HG03196 (cell line): ENCODE measurements around the gene ZNF8.
"Not testable (repeated sequence)": the region's sequence is repeated elsewhere in the genome, so short reads cannot be mapped to it uniquely, and the experiment has no call there.

Experiments
- ATAC-seq: cut with Tn5 transposase; IDR thresholded peaks from one replicate; pipeline ENCODE4 v1.9.1; 2021; ENCODE audit not compliant: unreplicated experiment

Gene ZNF8

DNA sequence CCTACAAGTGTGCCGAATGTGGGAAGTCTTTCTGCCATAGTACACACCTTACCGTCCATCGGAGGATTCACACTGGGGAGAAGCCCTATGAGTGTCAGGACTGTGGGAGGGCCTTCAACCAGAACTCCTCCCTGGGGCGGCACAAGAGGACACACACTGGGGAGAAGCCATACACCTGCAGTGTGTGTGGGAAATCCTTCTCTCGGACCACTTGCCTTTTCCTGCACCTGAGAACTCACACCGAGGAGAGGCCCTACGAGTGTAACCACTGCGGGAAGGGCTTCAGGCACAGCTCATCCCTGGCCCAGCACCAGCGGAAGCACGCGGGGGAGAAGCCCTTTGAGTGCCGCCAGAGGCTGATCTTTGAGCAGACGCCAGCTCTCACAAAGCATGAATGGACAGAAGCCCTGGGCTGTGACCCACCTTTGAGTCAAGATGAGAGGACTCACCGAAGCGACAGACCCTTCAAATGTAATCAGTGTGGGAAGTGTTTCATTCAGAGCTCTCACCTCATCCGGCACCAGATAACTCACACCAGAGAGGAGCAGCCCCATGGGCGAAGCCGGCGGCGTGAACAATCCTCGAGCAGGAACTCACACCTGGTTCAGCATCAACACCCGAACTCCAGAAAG is 16.1 kb downstream of the ZNF8 start:
- ATAC-seq, result no peak

DNA sequence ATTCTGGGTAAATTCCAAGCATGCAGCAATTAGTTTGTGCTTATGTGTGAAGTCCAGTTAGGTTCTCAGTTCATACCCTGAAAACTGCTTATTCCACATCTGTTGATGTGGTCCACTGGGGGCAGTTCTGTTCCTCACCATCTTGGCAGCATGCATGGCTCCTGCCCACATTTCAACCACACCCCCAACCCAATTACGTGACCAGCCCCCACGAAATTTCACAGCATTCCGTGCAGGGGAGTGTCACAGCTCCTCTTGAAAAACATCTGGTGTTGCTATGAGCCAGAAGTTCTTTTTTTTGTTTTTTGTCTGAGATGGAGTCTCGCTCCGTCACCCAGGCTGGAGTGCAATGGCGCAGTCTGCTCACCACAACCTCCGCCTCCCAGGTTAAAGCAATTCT is 17.3 kb downstream of the ZNF8 start:
- ATAC-seq, result no peak

DNA sequence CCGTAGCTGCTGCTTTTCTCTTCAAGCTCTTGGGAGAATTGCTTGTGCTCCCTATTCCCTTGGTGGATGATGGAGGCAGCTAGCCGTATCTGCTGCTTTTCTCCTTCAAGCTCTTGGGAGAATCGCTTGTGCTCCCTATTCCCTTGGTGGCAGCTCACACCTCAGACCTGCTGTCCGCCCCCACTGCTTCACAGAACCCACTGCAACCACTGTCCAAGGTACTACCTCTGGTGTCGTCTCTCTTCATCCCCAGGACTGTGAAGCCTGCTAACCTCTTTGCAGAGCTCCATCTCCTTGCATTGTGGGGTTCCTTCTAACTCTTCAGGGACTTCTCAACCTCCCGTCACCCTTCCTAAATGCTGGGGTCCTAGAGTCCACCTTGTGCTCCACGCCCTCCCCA is 21.9 kb downstream of the ZNF8 start:
- ATAC-seq, result no peak

DNA sequence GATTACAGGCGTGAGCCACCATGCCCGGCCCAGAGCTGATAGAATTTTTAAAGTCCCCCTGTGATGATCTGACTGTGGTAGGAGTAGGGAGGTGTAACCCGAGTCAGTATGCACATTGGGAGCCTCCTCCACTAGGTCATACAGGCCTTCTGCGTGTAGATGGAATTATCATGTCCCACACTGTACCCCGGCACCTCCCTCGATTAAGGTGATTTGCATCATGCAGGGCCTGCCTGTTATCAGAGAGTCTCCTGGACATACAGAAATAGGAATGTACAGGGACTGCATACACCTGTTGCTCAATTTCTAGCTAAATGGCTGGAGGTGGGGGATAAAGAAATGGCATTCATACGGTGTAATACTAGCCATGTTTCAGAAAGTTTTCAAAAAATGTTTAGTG is 25.5 kb downstream of the ZNF8 start:
- ATAC-seq, result no peak

DNA sequence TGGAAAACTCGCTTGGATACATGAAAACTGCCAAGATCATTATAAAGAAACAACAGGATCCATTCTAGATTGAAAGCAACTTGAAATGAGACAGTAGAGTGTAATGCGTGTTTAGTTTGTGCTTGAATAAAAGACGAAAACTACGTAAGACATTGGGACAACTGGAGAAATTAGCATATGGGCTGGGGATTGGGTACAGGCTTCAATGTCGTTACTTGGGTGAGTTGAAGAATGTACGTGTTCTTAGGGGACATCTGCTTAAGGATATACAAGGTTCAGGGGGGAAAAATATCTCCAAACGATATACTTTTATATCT is 26.0 kb downstream of the ZNF8 start:
- ATAC-seq, result no peak

DNA sequence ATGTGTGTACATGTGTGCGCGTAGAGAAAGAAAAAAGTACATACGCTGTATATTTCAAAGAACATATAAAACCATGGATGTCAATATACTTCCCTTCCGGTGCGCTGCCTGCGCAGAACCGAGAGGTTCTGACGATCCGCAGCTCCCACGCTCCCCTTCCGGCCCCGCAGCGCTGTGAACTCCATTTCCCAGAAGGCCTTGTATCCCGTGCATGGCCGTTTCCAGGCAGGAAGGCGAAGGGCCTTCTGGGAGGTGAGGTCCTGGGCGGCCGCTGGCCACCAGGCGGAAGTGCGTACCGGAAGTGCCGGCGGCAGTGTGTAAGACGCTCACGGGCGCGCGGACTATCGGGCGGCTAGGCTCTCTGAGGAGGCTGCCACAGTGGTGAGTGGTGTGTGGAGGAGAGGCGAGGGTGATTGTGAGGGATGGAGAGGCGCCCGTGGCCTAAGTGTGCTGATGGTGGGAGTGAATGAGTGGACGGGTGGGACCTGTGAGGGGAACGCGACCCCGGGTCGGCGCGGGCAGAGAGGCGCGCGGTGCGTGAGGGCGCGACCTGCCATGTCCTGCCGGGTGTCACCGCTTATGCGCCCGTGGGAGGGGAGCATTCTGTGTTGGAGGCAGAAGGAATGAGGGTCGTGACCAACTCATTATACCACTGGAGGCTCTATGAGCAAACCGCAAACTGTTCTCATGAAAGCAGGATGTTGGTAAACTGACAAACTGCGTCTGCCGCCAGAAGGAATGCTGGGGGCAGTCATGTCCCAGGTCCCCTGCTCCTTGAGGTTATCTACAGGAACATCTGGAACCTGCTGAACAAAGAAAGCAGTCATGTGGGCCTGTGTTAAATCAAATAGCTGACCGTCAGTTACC is 26.5 kb downstream of the ZNF8 start, which contains the start of gene ERVK3-1:
Gene ERVK3-1, plus strand, starts transcription at position 313 of the 867 bp plus-strand sequence. CDS start 6,792 bp downstream, outside the sequence.
- ATAC-seq, result peak; percentile 96

DNA sequence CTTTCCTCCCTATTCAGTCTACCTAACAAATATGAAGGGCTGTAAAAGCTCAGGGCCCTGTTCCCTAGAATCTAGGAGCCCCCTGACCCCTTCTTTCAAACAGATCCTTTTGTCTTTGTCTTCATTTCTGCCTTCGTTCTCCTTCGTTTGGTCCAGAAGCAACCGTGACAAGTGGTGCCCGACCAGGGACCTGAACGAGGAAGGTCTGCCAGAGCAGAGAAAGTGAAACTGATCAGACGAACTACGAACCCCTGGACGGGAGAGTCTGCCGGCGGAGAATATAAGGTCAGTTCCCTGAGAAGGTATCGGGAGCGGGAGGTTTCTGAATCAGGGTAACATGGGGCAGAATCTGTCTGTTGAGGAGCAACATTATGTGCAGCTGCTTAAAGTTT is 27.2 kb downstream of the ZNF8 start:
- ATAC-seq, result no peak

DNA sequence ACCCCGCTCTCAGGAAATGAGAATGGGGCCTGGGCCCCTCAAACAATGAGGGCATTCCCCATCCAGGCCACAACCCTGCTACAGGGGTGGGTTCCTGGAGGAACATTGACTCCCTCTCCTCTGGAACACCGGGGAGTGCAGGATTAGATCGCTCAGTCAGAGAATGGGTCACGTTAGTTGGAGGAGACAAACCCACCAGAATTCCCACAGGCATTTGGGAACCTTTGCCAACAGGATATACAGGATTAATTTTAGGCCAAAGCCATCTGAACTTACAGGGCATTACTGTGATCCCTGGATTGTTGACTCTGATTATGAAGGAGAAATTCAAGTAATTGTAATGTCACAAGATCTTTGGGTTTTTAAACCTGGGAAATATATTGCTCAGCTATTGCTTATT is 29.0 kb downstream of the ZNF8 start:
- no peak for ATAC-seq

DNA sequence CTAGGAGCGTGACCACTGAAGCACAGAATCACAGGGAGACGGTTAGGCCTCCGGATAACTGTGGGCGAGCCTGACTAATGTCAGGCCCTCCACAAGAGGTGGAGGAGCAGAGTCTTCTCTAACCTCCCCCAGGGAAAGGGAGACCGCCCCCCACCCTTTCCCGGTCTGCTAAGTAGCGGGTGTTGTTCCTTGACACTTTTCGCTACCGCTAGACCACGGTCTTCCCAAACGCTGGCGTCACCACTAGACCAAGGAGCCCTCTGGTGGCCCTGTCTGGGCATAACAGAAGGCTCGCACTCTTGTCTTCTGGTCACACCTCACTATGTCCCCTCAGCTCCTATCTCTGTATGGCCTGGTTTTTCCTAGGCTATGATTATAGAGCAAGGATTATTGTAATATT is 31.9 kb downstream of the ZNF8 start:
- not testable (repeated sequence) for ATAC-seq

DNA sequence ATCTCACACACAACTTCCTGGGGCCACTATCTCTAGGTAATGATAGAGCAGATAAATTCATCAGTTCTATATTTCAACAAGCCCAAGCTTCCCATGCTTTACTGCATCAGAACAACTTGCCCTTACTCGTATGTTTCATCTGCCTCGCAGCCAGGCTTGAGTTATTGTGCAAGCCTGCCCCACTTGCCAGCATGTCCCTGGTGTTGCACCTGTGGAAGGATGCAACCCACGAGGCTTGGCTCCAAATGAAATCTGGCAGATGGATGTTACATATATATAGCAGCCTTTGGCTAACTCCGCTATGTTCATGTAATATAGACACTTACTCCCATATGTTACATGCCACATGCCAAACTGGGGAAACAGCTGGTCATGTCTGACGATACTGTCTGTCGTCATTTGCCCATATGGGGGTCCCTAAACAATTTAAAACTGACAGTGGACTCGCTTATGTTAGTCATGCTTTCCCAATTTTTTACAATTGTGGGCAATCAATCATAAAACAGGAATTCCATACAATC is 32.6 kb downstream of the ZNF8 start:
- ATAC-seq, result no peak

DNA sequence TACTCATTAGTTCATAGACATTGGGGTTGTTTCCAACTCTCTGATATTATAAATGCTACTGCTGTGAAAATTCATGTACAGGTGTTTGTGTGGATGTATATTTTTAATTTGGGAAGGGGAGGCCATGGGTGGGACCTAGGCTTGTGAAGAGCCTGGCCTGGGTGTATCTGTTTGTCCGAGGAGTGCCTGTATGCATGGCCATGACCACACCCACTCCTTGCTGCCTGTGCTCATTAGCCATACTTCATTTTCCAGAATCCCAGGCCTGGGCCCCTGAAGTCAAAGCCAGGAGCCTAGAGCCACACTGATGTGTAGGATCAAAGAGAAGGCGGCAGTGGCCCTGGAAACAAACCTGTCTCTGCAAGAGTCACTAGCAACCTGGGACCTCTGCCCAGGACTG is 36.8 kb downstream of the ZNF8 start:
- ATAC-seq, result no peak

DNA sequence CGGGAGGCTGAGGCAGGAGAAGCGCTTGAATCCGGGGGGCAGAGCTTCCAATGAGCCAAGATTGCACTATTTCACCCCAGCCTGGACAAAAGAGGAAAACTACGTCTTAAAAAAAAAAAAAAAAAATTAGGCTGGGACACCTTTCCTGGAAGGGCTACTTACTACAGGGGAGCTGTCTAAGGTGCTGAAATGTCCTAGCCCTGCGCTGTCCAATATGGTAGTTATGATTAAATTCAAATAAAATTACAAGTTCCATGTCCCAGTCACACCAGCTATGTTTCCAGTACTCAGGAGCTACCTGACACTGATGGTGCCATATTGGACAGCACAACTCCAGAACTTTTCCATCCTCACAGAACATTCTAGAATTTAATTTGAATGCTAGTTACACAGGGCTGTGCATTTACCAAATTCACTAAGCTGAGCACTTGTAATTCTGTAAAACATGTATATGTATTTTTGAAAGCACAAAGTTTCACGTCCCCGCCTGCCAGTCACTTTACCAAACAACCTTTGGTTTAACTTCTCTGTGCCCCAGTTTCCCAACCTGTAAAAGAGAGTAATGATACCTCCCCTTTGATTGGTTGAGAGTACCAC is 38.8 kb downstream of the ZNF8 start:
- no peak for ATAC-seq

DNA sequence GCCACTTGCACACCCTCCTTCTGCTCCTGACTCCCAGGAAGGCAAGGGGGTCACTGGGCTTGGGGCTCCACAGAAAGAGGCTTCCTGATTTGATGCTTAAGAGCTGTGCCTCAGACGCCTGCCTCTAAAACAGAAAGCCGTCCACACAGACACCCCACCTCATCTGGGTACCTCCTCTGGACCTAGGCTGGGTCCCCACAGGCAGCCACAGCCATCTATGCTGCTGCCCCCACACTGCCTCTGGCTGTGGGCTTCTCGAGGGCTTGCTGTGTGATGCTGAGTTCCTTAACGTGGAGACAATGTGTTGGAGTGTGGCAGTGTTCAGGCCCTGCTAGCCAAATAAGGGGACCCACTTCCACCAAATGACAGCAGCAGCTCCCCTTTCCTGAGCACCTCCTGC is 39.5 kb downstream of the ZNF8 start:
- ATAC-seq, result no peak

DNA sequence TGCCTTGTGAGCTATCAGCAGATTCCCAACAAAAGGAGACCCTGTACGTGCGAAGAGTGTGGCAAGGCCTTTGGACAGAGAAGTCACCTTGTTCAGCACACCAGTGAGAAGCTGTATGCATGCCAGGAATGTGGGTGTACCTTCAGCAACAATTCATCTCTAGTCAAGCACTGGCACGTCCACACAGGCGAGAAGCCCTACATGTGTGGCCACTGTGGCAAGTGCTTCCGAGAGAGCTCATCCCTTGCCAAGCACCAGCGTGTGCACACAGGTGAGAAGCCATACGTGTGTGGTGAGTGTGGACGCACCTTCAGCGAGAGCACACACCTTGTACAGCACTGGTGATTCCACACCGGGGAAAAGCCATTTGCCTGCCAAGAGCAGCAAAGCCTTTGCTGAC is 40.5 kb downstream of the ZNF8 start:
- ATAC-seq, result no peak

DNA sequence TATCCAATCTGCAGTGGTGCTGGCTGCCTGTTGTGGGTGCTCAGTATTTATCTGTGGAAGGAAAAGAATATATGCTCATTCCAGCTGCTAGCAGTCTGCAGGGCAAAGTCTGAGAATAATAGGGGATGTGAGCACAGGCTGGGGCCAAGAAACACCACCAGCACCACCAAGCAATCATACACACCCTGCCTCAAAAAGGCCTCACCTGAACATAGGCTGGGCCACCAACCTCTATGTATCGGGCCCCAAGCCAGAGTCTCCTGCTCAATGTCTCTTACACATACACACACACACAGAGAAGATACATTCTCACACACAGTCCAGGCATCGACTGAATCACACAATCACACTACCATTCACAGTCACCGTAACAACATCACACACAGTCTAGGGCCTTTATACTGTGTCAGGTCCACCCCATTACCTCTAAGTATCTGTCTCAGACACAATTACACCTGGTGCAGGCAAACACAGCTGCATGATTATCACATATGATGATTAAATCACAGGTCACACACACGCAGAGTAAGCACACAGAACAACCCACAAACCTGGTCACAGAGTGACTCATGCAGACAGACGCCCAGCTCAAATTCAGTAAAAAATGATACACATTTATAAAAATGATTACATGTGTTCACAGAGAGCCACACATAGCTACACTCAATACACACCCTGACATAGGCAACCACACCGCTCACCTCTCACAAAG is 46.7 kb downstream of the ZNF8 start:
- ATAC-seq, result no peak

DNA sequence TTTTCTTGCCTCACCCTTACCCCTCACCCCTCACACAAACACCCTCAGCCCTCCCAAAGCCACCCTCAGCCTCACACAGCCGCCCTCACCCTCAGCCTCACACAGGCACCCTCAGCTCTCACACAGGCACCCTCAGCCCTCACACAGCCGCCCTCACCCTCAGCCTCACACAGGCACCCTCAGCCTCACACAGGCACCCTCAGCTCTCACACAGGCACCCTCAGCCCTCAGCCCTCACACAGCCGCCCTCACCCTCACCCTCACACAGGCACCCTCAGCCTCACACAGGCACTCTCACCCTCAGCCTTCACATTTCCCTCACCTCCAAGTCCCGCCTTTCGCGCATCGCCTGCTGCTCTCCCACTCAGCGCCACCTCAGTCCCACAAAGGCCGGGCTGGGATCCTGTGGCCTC is 47.8 kb downstream of the ZNF8 start:
- ATAC-seq, result no peak

DNA sequence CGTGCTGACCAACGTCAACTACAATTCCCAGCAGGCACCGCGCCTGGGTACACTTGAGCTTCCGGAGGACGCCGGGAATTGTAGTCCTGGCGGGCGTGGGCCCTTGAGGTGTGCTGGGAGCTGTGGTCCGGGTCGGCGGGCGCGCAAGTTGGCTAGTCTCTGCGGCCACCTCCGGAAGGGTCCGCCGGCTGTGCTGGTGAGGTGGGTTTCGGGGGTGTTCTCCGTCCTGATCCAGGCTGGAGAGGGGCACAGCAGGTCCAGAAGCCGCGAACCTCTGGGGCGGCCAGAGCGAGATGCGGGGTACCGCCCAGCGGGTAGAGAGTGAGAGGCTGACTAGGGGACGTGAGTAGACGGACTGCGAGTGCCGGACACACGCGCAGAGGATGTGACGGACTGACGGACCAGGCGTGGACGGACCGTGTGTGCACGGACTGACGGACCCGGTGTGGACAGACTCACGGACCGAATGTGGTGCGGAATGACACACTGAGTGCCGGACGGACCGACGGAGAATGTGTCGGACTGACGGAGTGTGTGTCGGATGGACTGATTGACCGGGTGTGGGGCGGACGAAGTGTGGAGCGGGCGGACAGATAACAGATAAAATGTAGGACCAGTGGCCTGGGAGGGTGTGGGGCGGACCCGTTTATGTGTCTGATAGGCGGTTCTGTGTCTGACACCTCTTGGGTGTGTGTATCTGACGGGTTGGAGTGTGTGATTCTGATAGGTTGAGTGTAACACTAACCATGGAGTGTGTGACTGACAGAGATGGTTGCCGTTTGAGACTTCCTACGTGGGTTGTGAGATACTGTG is 48.4 kb downstream of the ZNF8 start, which contains the start of gene ZSCAN22:
Gene ZSCAN22, plus strand, starts transcription at position 81 of the 813 bp plus-strand sequence. CDS start 7,809 bp downstream, outside the sequence.
- ATAC-seq, result peak; percentile 75

DNA sequence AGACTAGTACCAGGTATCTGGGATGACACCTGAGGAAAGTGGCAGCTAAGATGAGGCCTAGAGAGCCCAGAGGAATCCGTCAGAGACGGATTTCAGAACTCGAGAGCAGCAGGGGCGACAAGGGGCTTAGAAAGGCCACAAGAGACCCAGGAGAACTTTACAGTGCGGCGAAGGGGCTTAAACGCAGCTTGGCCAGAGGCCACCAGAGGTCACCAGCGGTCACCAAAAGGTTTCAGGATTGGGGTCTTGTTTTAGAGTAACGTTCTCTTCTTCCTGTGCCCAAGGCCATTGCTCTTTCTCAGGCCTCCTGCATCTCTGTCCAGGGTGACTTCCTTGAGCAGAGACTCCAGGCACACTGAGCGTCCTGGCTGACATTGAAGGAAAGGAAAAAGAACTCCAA is 50.2 kb downstream of the ZNF8 start:
- no peak for ATAC-seq

DNA sequence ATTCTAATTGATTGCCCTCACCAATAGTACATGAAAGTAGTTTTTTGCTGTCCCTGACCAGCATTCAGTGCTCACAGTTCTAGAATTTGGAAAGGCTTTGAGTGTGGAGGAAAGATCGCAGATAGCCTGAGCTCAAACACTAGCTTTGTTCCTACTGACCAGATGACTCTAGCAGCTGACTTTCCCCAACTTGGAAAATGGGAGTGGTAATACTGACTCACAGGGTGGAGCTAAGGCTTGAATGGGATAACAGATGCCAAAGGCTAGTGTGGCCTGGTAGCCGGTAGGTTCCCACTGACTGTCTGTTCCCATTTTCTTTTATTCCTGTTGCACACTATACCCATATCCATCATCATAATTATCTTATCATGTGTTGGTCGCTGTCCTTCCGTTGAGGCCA is 51.7 kb downstream of the ZNF8 start:
- no peak for ATAC-seq

DNA sequence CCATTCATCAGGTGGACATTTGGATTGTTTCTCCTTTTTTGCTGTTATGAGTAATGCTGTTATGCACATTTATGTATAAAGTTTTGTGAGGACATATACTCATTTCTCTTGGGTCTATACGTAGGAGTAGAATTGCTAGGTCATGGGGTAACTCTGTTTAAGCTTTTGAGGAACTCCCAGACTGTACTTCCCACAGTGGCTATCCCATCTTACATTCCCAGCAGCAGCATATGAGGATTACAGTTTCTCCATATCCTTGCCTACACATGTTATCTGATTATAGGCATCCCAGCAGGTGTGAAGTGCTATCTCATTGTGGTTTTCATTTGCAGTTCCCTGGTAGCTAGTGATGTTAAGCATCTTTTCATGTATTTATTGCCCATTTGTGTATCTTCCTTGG is 53.9 kb downstream of the ZNF8 start:
- no peak for ATAC-seq
